HG03280 (cell line): ENCODE data around the gene CHMP4A.
A peak's percentile ranks its signal among the peaks of the same experiment; 100 is the strongest.

Experiments
- ATAC-seq: cut with Tn5 transposase; IDR thresholded peaks from one replicate; pipeline ENCODE4 v1.9.1; 2021; ENCODE audit warnings: mild to moderate bottlenecking, moderate library complexity; ENCODE audit not compliant: unreplicated experiment

Gene CHMP4A

GRCh38 chr14:24182110-24182882, 31.0 kb downstream of the CHMP4A start:
- ATAC-seq = no peak

GRCh38 chr14:24181371-24182077, 31.8 kb downstream of the CHMP4A start:
- ATAC-seq = no peak

DNA sequence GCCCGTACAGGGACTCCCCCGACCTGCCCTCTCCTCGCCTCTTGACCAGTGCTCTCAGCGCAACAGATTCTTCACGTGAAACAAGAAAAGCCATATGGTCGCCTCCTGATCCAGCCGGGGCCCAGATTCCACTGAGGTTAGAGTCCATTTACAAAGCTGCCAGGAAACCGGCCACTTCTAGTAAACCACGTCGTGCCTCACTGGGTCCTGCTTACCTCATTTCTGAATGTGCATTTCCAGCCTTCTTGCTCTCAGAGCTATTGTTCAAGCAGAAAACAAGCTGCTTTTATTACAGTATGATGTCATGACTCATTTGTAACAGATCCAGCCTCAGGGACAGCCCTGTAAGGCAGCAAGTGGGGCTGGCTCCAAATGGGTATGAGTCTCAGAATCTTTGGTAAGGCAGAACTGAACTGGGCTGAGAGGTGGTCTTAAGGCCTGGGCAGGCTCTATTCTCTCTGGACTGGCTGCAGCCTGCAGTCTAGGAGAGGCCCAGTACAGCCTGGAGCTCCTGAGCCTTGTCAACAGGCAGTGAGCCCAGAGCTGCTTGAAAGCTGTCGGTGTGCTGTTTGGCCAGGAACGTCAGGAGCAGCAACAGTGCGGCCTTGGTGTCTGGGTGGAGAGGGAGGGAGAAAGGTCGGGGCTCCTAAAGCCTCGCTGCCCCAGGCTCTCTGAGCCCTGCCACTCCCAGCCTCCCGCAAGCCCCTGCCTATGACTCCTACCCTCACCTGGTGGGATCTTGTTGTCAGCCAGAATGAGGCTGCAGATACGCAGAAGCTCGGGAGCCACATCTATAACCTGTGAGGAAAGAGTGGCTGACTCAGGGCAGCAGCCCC, 33.1 kb downstream of the CHMP4A start:
- no peak for ATAC-seq

DNA sequence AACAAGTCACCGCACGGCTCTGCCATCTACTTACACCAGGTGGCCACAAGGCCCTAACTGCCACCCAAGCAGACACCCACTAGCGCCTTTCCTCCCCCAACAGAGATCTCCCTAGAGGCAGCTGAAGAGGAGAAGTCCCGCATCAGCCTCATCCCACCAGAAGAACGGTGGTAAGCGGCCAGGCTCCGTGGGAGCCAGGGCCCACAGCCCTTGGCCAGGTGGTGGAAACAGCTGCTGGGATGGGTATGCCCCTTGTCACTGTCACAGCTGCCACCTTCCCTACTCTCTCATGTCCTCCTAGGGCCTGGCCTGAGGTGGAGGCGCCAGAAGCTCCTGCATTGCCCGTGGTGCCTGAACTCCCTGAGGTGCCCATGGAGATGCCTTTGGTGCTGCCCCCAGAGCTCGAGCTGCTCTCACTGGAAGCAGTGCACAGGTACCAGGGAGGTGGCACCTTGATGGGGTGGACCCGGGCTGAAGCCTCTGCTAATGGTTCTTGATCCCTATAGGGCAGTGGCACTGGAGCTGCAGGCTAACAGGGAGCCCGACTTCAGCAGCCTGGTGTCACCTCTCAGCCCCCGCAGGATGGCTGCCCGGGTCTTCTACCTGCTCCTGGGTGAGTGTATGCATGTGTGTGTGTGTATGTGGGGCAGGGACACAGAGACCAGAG, 33.9 kb downstream of the CHMP4A start:
- no peak for ATAC-seq

GRCh38 chr14:24178399-24179178, 34.7 kb downstream of the CHMP4A start:
- no peak for ATAC-seq

GRCh38 chr14:24177891-24178290, 35.4 kb downstream of the CHMP4A start:
- ATAC-seq = no peak

GRCh38 chr14:24177041-24177825, 36.1 kb downstream of the CHMP4A start:
- no peak for ATAC-seq

- no peak for ATAC-seq
Measured at GRCh38 chr14:24176599-24176998, 36.7 kb downstream of the CHMP4A start.

DNA sequence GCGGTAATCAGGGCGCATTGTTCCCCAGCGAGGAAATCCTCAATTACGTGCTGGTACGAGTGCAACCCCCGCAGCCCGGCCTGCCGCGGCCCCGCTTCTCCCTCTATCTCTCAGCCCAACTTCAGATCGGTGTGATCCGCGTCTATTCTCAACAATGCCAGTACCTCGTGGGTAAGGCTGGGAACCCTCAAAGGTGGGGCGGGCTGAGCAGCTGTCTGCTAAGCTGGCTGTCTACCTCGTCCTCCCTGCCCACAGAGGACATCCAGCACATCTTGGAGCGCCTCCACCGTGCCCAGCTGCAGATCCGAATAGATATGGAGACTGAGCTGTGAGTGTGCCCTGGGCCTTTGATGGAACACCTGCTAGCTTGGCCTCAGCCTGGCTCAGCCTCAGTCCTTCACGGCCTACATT, 40.4 kb downstream of the CHMP4A start:
- no peak for ATAC-seq

DNA sequence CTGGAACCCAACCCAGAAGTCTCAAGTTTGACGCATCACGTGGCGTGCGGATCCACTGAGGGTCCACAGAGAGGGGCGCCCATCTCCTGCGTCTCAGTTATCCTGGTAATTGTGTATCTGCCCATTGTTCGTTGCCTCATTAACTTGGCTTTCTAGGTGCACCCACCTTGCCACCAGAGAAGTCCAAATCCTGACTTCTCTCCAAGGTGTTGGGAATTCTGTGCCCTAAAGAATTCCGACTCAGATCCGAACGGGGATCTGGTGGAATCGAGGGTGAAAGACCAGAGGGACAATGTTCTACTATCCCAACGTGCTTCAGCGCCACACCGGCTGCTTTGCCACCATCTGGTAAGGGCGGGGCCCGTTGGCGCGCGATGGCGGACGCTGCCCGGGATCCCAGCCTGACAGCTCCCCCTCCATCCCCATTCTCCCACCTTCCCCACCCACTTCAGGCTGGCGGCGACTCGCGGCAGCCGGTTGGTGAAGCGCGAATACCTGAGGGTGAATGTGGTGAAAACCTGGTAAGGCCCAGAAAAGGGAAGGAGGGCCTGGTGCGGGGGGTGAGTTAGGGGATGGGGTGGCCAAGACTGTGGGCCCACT, 40.9 kb downstream of the CHMP4A start:
- ATAC-seq = no peak

DNA sequence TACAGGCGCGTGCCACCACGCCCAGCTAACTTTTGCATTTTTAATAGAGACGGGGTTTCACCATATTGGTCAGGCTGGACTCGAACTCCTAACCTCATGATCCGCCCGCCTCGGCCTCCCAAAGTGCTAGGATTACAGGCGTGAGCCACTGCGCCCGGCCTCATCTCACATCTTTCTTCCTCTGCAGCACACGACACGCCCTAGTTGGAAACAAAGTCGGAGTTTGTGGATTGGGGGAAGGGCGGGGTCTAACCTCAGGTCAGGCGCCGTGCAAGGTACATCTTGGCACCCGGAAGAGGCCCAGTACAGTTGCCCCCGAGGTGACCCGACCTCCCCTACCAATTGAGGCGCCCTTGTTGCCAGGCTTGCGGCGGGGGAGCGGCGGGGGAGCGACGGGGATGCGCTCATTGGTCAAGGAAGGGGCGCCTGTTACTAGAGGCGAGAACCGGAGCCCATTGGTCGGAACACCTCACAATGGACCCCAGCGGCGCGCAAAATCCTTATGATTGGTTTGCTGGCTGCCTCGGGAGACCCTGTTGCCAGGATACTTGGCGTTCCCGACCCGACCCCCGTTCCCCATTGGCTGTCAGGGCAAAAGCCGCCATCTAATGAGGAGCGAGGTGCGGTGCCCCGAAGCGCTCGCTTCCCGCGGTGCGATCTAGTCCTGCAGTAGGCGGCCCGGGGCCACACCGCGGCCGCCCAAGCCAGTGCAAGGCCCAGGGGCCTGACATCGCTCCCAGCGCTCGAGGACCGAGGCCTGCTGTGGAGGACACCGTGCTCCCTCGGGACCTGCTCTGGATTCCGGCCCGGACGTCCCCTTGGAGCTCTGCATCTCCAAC, 41.6 kb downstream of the CHMP4A start, which contains the start of gene REC8:
REC8 (plus strand) TSS at position 659 of the 839 bp plus-strand sequence. CDS start 473 bp downstream, outside the sequence.
- ATAC-seq = peak; percentile 76

DNA sequence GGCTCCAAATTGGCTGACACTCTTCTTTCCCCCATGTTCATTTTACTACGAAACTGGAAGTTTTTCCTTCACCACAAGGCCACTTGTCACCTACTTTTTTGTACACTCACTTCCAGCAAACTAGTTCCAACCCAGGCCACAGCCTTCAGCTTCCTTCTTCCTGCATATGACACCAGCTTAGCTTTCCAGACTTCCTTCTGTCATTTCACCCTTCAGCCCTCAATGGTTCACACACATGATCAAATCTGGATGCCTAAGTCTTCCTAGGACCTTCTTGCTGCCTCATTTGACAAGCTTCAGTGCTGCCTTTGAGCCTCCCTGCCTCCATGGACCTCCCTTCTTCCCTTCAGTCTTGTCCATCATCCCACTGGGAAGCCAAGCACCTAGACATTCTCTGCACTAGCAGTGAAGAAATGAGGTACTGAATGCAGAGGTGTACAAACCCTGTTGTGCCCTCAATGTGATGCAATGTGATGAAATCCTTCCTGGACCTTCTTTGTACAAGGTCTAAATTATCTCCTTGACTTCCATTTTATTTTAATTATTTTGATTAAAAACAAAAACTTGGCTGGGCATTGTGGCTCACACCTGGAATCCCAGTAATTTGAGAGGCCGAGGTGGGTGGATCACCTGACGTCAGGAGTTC, 45.7 kb downstream of the CHMP4A start:
- no peak for ATAC-seq

DNA sequence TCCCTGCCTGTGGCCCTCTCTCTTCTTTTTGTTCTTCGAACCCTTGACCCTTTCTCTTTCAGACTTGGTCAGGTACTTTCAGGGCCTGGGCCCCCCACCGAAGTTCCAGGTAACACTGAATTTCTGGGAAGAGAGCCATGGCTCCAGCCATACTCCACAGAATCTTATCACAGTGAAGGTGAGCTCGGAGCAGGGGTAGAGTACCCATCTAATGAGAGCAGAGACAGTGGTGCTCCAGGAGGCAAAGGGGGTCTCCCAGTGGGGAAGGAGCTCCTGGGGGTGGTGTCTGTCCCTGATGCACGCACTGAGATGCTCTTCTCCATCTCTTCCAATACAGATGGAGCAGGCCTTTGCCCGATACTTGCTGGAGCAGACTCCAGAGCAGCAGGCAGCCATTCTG, 47.5 kb downstream of the CHMP4A start:
- ATAC-seq = no peak

DNA sequence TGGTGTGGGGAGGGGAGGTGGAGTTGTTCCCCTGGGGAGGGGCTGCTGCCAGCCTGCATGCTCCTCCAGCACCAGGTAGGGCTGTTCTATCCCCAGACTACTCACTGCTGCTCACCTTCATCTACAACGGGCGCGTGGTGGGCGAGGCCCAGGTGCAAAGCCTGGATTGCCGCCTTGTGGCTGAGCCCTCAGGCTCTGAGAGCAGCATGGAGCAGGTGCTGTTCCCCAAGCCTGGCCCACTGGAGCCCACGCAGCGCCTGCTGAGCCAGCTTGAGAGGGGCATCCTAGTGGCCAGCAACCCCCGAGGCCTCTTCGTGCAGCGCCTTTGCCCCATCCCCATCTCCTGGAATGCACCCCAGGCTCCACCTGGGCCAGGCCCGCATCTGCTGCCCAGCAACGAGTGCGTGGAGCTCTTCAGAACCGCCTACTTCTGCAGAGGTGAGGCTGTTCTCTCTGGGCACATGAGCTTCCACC, 48.7 kb downstream of the CHMP4A start:
- ATAC-seq = no peak

DNA sequence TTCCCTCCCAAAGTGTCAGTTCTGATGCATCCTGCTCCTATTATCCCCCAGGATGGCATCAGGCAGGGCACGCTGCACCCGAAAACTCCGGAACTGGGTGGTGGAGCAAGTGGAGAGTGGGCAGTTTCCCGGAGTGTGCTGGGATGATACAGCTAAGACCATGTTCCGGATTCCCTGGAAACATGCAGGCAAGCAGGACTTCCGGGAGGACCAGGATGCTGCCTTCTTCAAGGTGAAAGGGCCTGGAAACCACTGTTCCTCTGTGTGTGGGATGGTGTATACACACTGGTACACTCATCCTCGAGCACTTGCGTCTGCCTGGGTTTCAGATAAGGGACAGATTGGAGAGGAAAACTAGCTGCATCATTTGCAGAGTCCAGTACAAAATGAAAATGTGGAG, 51.2 kb downstream of the CHMP4A start:
- ATAC-seq = no peak

DNA sequence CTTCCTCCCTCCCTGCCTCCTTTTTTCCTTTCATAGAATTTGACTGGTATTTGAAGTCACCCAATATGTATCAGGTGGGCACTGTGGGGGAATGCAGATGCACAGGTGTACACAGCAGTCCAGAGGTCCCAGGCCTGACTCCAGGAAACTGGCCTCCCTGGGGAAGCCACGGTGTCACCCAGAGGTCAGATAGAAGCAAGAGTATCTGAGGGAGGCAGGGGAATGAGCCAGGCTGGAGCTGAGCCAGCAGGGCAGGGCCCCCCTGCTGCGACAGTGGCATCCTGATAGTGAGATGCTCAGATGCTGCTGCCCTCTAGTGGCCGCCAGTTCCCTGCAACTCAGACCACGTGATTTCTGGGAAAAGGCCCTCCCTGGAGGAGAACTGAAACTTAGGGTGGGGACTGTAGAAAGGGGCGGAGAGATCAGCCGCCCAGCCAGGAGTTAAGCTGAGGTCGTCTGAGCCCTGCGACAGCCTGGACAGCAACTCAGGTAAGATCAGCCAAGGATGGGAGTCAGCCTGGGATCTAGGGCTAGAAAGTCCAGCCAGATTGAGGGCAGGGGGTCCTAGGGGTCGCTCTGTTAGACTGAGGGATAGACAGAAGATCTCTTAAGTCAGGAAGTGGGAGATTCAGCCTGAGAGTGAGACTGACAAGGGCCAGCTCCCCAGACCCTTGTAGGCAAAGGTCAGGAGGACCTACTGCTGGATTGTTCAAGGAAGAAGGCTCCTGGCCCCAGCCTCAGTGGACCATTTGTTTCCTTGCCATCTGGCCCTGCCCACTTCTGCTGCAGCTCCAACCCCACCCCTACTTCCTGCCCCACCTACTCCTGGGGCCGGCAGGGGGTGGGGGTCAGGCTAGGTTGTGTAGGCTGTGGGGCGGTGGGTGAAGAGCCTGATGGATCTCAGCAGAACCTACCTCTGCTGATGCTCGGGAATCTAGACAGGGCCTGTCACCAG, 52.2 kb downstream of the CHMP4A start, which contains the start of gene IRF9:
IRF9 (plus strand) TSS at position 416 of the 955 bp plus-strand sequence. CDS start 880 bp downstream, outside the sequence.
- ATAC-seq = peak; percentile 82
